OCI-M2 (cell line): ENCODE results near the gene MSMB.
"Not testable (repeated sequence)": the region's sequence is repeated elsewhere in the genome, so short reads cannot be mapped to it uniquely, and the experiment has no call there.

Experiments
- DNase-seq: peaks from one replicate; lab custom pipeline; 2025; ENCODE audit not compliant: unreplicated experiment; lab: John Stamatoyannopoulos, UW

Gene MSMB

GRCh38 chr10:46070749-46071148 lies 24.7 kb upstream of the MSMB start:
- no peak for DNase-seq

GRCh38 chr10:46069771-46070463 lies 23.8 kb upstream of the MSMB start:
- no peak for DNase-seq

GRCh38 chr10:46068905-46069304 lies 22.8 kb upstream of the MSMB start:
- no peak for DNase-seq

DNA sequence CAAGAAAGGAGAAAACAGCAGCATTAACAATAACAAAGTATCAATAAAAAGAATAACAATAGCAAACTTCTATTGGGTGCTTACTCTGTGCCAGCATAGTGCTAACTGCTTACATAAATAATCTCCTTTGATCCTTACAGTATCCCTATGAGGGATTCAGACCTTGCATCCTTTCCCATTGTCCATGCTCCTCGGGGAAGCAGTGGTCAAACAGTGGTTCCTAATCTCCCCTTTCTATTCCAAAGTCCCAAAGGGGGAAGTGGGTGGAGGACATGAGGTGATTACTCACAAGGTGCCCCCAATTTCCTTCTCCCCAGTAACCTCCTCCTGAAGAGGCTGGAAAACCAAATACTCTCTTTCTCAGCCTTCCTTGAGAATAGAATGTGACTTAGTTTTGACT lies 22.0 kb upstream of the MSMB start:
- no peak for DNase-seq

DNA sequence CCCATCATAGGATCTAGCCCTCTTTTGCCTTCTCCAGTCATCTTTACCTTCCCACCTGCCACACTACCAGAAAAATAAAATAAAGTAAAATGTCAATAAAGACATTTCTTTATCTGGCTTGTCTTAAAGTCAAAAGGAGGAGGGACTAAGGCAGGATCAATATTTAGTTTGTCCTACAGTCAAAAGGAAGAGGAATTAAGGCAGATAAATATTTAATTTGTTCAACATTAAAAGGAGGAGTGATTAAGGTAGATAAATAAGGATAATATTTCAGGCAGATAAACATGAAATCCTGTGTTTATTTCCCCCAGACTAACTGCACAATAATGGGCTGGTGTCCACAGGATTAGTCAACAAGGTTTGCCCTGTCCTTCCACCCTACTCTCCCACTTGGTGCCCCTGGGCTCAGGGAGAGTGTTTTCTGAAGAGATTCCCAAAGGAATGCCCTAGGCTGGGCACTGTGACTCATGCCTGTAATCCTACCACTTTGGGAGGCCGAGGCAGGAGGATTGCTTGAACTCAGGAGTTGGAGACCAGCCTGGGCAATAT lies 18.3 kb upstream of the MSMB start:
- no peak for DNase-seq

GRCh38 chr10:46062723-46063428 lies 16.8 kb upstream of the MSMB start:
- DNase-seq, result no peak

- DNase-seq, result no peak
Measured at GRCh38 chr10:46060706-46061105, 14.6 kb upstream of the MSMB start.

- not testable (repeated sequence) for DNase-seq
Measured at GRCh38 chr10:46057927-46058326, 11.9 kb upstream of the MSMB start.

DNA sequence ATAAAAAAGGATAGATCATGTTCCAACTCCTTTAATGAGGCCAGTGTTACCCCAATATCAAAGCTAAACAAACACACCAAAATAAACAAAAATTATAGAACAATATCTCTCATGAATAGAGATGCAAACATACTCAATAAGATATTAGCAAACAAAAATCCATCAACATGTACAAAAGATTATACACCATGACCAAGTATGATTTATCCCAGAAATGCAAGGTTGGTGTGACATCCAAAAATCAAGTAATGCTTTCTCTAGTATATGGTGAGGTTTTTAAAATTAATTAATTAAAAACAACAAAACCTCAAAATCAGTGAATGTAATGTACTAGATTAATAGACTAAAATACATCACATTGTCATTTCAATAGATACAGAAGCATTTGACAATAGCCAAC lies 11.0 kb upstream of the MSMB start:
- DNase-seq, result no peak

- DNase-seq, result no peak
Measured at GRCh38 chr10:46055771-46056170, 9.7 kb upstream of the MSMB start.

- no peak for DNase-seq
Measured at GRCh38 chr10:46053534-46054434, 7.7 kb upstream of the MSMB start.

GRCh38 chr10:46052791-46053375 lies 6.8 kb upstream of the MSMB start:
- DNase-seq, result no peak

DNA sequence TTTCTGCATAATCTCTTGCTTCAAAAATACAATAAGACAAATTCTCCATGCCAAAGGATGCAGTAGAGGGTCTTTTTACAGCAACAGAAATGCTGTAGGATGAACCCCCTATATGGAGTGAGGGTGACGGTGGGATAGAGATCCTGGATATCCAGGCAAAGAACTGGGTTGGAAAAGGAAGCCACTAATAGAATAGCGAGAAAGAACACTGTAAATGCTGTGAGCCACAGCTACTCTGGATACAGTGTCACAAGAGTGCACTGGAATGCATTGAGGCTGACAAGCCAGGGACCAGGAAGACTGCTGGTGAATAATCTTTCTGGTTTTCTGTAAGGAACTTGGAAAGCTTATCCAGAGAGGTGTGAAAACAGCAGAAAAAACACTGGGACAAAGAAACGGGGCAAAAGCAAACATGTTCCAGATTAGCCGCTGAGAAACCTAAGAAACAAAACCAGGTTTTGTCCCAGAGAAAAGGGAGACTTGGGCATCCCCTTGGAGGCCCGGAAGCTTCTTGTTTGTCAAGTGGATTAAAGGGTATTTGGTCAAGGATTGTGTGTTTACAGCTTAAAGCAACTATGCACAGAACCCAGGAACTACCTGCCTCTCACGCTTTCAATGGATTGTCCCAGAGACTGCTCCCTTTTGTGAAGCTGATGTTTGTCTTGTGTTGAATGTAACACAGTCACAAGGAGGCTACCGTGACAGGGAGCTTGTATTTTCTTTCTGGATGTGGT lies 6.2 kb upstream of the MSMB start:
- no peak for DNase-seq

- no peak for DNase-seq
Measured at GRCh38 chr10:46050941-46051623, 5.0 kb upstream of the MSMB start.

GRCh38 chr10:46049497-46049831 lies 3.4 kb upstream of the MSMB start:
- DNase-seq, result not testable (repeated sequence)

GRCh38 chr10:46048152-46048551 lies 2.1 kb upstream of the MSMB start:
- no peak for DNase-seq

GRCh38 chr10:46042527-46042926 lies 3.5 kb downstream of the MSMB start:
- DNase-seq, result no peak

DNA sequence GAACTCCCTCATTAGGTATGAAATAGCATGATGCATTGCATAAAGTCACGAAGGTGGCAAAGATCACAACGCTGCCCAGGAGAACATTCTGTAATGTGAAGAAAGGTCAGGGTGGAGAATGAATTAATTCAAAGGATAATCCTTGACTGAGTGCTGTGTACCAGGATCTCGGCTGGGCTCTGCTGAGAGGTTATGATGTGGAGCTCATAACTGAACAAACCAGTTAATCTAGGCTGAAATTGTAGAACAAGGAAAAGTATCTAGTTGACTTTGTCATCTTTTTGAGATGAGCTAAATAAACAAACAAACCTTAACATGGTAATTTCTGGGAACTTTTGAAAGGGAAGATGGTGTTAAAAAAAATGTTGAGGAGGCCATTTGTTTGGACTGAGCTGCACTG lies 6.1 kb downstream of the MSMB start:
- DNase-seq, result no peak

DNA sequence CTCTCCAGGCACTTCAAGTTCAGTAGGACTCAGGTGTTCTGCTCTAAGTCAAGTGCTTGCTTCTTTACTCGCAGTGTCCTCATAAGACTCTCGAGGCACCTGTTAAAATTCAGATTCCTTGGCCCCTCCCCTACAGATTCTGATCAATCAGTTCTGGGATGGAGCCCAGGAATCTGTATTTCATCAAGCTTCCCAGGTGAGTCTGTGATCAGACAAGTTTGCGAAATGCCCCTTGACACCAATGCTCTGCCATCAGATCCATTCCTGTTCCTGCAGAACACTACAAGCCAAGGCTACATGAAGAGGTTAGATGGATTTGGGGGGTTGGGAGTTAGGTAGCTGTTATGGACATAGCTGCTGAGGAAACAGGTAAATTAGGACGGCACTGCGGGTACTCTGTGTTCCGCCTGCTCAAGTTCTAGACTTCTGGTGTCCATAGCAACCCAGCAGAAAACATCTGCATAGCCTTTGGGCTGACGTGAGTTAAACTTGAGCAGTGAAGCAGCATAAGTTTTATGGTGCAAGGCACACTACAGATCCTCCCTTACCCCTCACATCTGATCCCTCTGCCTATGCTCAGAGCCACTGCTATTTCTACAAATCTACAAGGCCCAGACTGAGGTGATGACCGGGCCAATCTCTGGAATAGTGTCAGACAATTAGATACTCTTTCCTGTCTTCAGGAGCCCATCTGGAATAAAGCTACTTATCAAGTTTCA lies 8.8 kb downstream of the MSMB start:
- DNase-seq, result no peak
